Neuronal stem cell (in vitro differentiated cells): ENCODE results near the gene P3H1.

ENCODE experiments used
- DNase-seq: peaks from one replicate; pipeline ENCODE4 v3.0.0-alpha.2; 2013; ENCODE audit warnings: low spot score
- H2AFZ ChIP-seq: one replicate; pipeline ENCODE4 v1.6.1; 2013; ENCODE audit warnings: mild to moderate bottlenecking, low read length, inconsistent platforms
- H2AK5ac ChIP-seq: 2 replicates; pipeline ENCODE4 v1.6.1; 2013; ENCODE audit warnings: low read depth, mild to moderate bottlenecking, inconsistent platforms, low read length, moderate library complexity, mixed read lengths
- H2BK120ac ChIP-seq: 2 replicates; pipeline ENCODE4 v1.6.1; 2013; ENCODE audit warnings: low read depth, mild to moderate bottlenecking, inconsistent platforms, low read length, moderate library complexity, mixed read lengths
- H2BK12ac ChIP-seq: one replicate; pipeline ENCODE4 v1.6.1; 2013; ENCODE audit warnings: low read length, inconsistent platforms
- H2BK15ac ChIP-seq: 2 replicates; pipeline ENCODE4 v1.6.1; 2013; ENCODE audit warnings: mild to moderate bottlenecking, low read length, inconsistent platforms, mixed read lengths
- H2BK5ac ChIP-seq: one replicate; pipeline ENCODE4 v1.6.1; 2013; ENCODE audit warnings: inconsistent platforms, mild to moderate bottlenecking, low read length, moderate library complexity
- H3K14ac ChIP-seq: one replicate; pipeline ENCODE4 v1.6.1; 2013; ENCODE audit warnings: low read length, inconsistent platforms
- H3K18ac ChIP-seq: 2 replicates; pipeline ENCODE4 v1.6.1; 2013; ENCODE audit warnings: low read length, inconsistent platforms
- H3K23ac ChIP-seq: 2 replicates; pipeline ENCODE4 v1.6.1; 2013; ENCODE audit warnings: low read depth, mild to moderate bottlenecking, mixed read lengths, low read length, inconsistent platforms; ENCODE audit not compliant: poor library complexity
- H3K27ac ChIP-seq: replicated peaks from 3 replicates; pipeline ENCODE4 v1.5.1; 2013; ENCODE audit warnings: low read length, inconsistent platforms
- H3K27me3 ChIP-seq, 3 experiments: 2 replicates each; pipeline ENCODE4 v1.6.1; 2013; ENCODE audit warnings: low read length in 3 of 3, mild to moderate bottlenecking in 2 of 3, inconsistent platforms in 1 of 3, low read depth in 1 of 3, mixed read lengths in 1 of 3, moderate library complexity in 1 of 3; ENCODE audit not compliant: control insufficient read depth in 3 of 3, insufficient read depth in 3 of 3
- H3K36me3 ChIP-seq, 2 donors: replicated peaks in 1 of 2; 2 replicates each; pipeline ENCODE4 v1.6.1; 2013; ENCODE audit warnings: low read length in 2 of 2; ENCODE audit not compliant: control insufficient read depth in 2 of 2, insufficient read depth in 2 of 2
- H3K4ac ChIP-seq: 2 replicates; pipeline ENCODE4 v1.6.1; 2013; ENCODE audit warnings: inconsistent platforms, mild to moderate bottlenecking, low read length, moderate library complexity
- H3K4me1 ChIP-seq, 2 donors: 1 replicate in 1 of 2; 2 replicates in 1 of 2; pipeline ENCODE4 v1.6.1; 2013; ENCODE audit warnings: low read length in 2 of 2, low read depth in 1 of 2; ENCODE audit not compliant: control insufficient read depth in 2 of 2, insufficient read depth in 1 of 2
- H3K4me2 ChIP-seq: one replicate; pipeline ENCODE4 v1.6.1; 2013; ENCODE audit warnings: mild to moderate bottlenecking, low read length, inconsistent platforms; ENCODE audit not compliant: insufficient read depth, poor library complexity, severe bottlenecking
- H3K4me3 ChIP-seq, 2 donors: 2 replicates each; pipeline ENCODE4 v1.5.1; 2013; ENCODE audit warnings: low read length in 2 of 2, mild to moderate bottlenecking in 2 of 2, inconsistent platforms in 1 of 2, moderate library complexity in 1 of 2
- H3K79me1 ChIP-seq: one replicate; pipeline ENCODE4 v1.6.1; 2013; ENCODE audit warnings: low read depth, mild to moderate bottlenecking, inconsistent platforms, low read length, moderate library complexity
- H3K9ac ChIP-seq: one replicate; pipeline ENCODE4 v1.6.1; 2013; ENCODE audit warnings: mild to moderate bottlenecking, low read depth, low read length, inconsistent platforms; ENCODE audit not compliant: poor library complexity
- H3K9me3 ChIP-seq, 2 donors: replicated peaks in 1 of 2; 2 replicates each; pipeline versions ENCODE3 to v1.6.1; 2013; ENCODE audit warnings: low read length in 2 of 2, mild to moderate bottlenecking in 2 of 2, inconsistent platforms in 1 of 2, low read depth in 1 of 2, mixed read lengths in 1 of 2, moderate library complexity in 1 of 2; ENCODE audit not compliant: control insufficient read depth in 2 of 2, insufficient read depth in 1 of 2
- H4K8ac ChIP-seq: one replicate; pipeline ENCODE4 v1.6.1; 2013; ENCODE audit warnings: low read depth, mild to moderate bottlenecking, inconsistent platforms, low read length, moderate library complexity
- H4K91ac ChIP-seq: one replicate; pipeline ENCODE4 v1.6.1; 2013; ENCODE audit warnings: low read length, low read depth, mild to moderate bottlenecking, inconsistent platforms; ENCODE audit not compliant: poor library complexity
- WGBS, 2 donors: extraction: QIAGEN DNeasy Blood & Tissue Kit; methylation state at CpG; one replicate each; pipeline ENCODE4 v1.1.7; 2013; ENCODE audit warnings: missing lambda C conversion rate in 2 of 2, mixed read lengths in 1 of 2; ENCODE audit not compliant: insufficient read length in 2 of 2, insufficient replicate concordance in 1 of 2; ENCODE audit errors: extremely low coverage in 2 of 2; 5-methylcytosine and 5-hydroxymethylcytosine counted together

P3H1 gene

GRCh38 chr1:42780176-42780575 is 13.3 kb upstream of the P3H1 start:
- no peak overlapping the region for H2AK5ac ChIP-seq
- H3K27me3 ChIP-seq, result no peaks in the 10 kb centered on the region
- no peak overlapping the region for H3K4ac ChIP-seq
- H3K9ac ChIP-seq, result no peak overlapping the region
- no peak overlapping the region for H2BK15ac ChIP-seq
- H2AFZ ChIP-seq, result no peak overlapping the region
- H3K4me1 ChIP-seq, result no peaks in the 10 kb centered on the region
- H4K91ac ChIP-seq, result no peak overlapping the region
- no peak overlapping the region for H3K27ac ChIP-seq
- H3K9me3 ChIP-seq, result no peaks in the 10 kb centered on the region
- peaks cover 17 to 87% of the 10 kb centered on the region in 2 donors for H3K36me3 ChIP-seq
- H2BK12ac ChIP-seq, result no peak overlapping the region
- no peak overlapping the region for H3K4me2 ChIP-seq
- H3K23ac ChIP-seq, result no peak overlapping the region
- DNase-seq, result no peak
- no peak overlapping the region for H3K4me3 ChIP-seq
- WGBS, 2 donors, result no CpG with 5 or more reads among the region's 1 CpG
- H3K14ac ChIP-seq, result no peak overlapping the region
- no peak overlapping the region for H2BK5ac ChIP-seq
- no peak overlapping the region for H3K18ac ChIP-seq
- no peak overlapping the region for H2BK120ac ChIP-seq
- H3K79me1 ChIP-seq, result no peaks in the 10 kb centered on the region
- no peak overlapping the region for H4K8ac ChIP-seq

- Histone ChIP-seq H2AK5ac (no peak overlapping the region), H3K4me1 (no peaks in the 10 kb centered on the region), H3K4me3 (no peak overlapping the region), H2BK12ac (no peak overlapping the region), H2BK15ac (no peak overlapping the region), H2AFZ (no peak overlapping the region), H3K18ac (no peak overlapping the region), H3K79me1 (no peaks in the 10 kb centered on the region), H3K23ac (no peak overlapping the region), H3K36me3 (peaks cover 20 to 91% of the 10 kb centered on the region in 2 donors), H2BK120ac (no peak overlapping the region), H2BK5ac (no peak overlapping the region), H4K91ac (no peak overlapping the region), H3K9me3 (no peaks in the 10 kb centered on the region), H3K27ac (no peak overlapping the region), H4K8ac (no peak overlapping the region), H3K4ac (no peak overlapping the region), H3K9ac (no peak overlapping the region), H3K14ac (no peak overlapping the region), H3K4me2 (no peak overlapping the region), H3K27me3 (no peaks in the 10 kb centered on the region)
- DNase-seq, result no peak
- WGBS, 2 donors, result no CpG with 5 or more reads among the region's 2 CpGs
Measured at GRCh38 chr1:42779725-42780124, 12.9 kb upstream of the P3H1 start.

GRCh38 chr1:42777852-42778251 is 11.0 kb upstream of the P3H1 start:
- H3K4me1 ChIP-seq, result no peaks in the 10 kb centered on the region
- H4K91ac ChIP-seq, result no peak overlapping the region
- peaks cover 19 to 93% of the 10 kb centered on the region in 2 donors for H3K36me3 ChIP-seq
- no peak overlapping the region for H3K18ac ChIP-seq
- H3K23ac ChIP-seq, result no peak overlapping the region
- no peak overlapping the region for H3K4ac ChIP-seq
- H3K27ac ChIP-seq, result no peak overlapping the region
- H3K79me1 ChIP-seq, result no peaks in the 10 kb centered on the region
- H3K9ac ChIP-seq, result no peak overlapping the region
- H2BK12ac ChIP-seq, result no peak overlapping the region
- no peaks in the 10 kb centered on the region for H3K27me3 ChIP-seq
- no peak overlapping the region for H2AK5ac ChIP-seq
- H4K8ac ChIP-seq, result no peak overlapping the region
- H3K9me3 ChIP-seq, result no peaks in the 10 kb centered on the region
- DNase-seq, result peak; percentile 26
- no peak overlapping the region for H3K4me2 ChIP-seq
- H2BK15ac ChIP-seq, result no peak overlapping the region
- no peak overlapping the region for H2BK120ac ChIP-seq
- H2AFZ ChIP-seq, result no peak overlapping the region
- H3K4me3 ChIP-seq, result no peak overlapping the region
- no peak overlapping the region for H2BK5ac ChIP-seq
- no peak overlapping the region for H3K14ac ChIP-seq

- Histone ChIP-seq H3K4ac (no peak overlapping the region), H3K9ac (no peak overlapping the region), H3K27ac (no peak overlapping the region), H4K91ac (no peak overlapping the region), H3K14ac (no peak overlapping the region), H2AFZ (no peak overlapping the region), H4K8ac (no peak overlapping the region), H3K9me3 (no peaks in the 10 kb centered on the region), H3K27me3 (no peaks in the 10 kb centered on the region), H2BK12ac (no peak overlapping the region), H3K36me3 (peaks cover 19 to 93% of the 10 kb centered on the region in 2 donors), H3K23ac (no peak overlapping the region), H3K4me1 (no peaks in the 10 kb centered on the region), H3K79me1 (no peaks in the 10 kb centered on the region), H3K4me2 (no peak overlapping the region), H3K18ac (no peak overlapping the region), H2BK15ac (no peak overlapping the region), H2BK5ac (no peak overlapping the region), H2BK120ac (no peak overlapping the region), H2AK5ac (no peak overlapping the region), H3K4me3 (no peak overlapping the region)
- DNase-seq, result no peak
- no CpG with 5 or more reads among the region's 6 CpGs for WGBS, 2 donors
Measured at GRCh38 chr1:42776502-42776901, 9.7 kb upstream of the P3H1 start.
